Panc1 (cell line): ENCODE data around the gene CCDC187.

Experiments used
- POLR2AphosphoS5 ChIP-seq: IDR thresholded peaks from 2 replicates; pipeline ENCODE4 v1.6.1; 2012; ENCODE audit warnings: mild to moderate bottlenecking, low read depth, low read length, moderate library complexity
- SIN3A ChIP-seq: IDR thresholded peaks from 2 replicates; pipeline ENCODE4 v1.6.1; 2012; ENCODE audit warnings: low read depth, mild to moderate bottlenecking, low read length, moderate library complexity, borderline replicate concordance; ENCODE audit not compliant: insufficient read depth
- TF ChIP-seq, protein P1 (sequence below): fragments of 450-650 bp; IDR thresholded peaks from 2 replicates; pipeline ENCODE4 v1.5.1; 2017; ENCODE audit warnings: mild to moderate bottlenecking

- TF ChIP-seq POLR2AphosphoS5 (no peak), SIN3A (no peak)
- TF ChIP-seq, protein P1, sequence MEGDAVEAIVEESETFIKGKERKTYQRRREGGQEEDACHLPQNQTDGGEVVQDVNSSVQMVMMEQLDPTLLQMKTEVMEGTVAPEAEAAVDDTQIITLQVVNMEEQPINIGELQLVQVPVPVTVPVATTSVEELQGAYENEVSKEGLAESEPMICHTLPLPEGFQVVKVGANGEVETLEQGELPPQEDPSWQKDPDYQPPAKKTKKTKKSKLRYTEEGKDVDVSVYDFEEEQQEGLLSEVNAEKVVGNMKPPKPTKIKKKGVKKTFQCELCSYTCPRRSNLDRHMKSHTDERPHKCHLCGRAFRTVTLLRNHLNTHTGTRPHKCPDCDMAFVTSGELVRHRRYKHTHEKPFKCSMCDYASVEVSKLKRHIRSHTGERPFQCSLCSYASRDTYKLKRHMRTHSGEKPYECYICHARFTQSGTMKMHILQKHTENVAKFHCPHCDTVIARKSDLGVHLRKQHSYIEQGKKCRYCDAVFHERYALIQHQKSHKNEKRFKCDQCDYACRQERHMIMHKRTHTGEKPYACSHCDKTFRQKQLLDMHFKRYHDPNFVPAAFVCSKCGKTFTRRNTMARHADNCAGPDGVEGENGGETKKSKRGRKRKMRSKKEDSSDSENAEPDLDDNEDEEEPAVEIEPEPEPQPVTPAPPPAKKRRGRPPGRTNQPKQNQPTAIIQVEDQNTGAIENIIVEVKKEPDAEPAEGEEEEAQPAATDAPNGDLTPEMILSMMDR = no peak
Observed at GRCh38 chr9:136333045-136333444, 29.2 kb upstream of the CCDC187 start.
